GM12864 (cell line): ENCODE data around the gene ZNF516.

ENCODE experiments used
- DNase-seq: peaks from one replicate; pipeline ENCODE4 v3.0.0-alpha.2; 2011; ENCODE audit warnings: low read depth
- H3K4me3 ChIP-seq: 2 replicates; pipeline ENCODE4 v1.5.1; 2011; ENCODE audit warnings: mild to moderate bottlenecking, low read depth, low read length, control low read depth
- CTCF ChIP-seq: IDR thresholded peaks from 2 replicates; pipeline ENCODE4 v1.5.1; 2011; ENCODE audit warnings: low read depth, mild to moderate bottlenecking, moderate library complexity, low read length, control low read depth, inconsistent platforms; ENCODE audit errors: missing control alignments

ZNF516 gene

GRCh38 chr18:76379226-76380126 lies 115.6 kb downstream of the ZNF516 start:
- no peak overlapping the region for H3K4me3 ChIP-seq
- no peak for DNase-seq
- no peak for TF ChIP-seq CTCF

- no peak overlapping the region for H3K4me3 ChIP-seq
- no peak for DNase-seq
- no peak for TF ChIP-seq CTCF
These were observed 116.4 kb downstream of the ZNF516 start for GRCh38 chr18:76378526-76379215.

- no peak for DNase-seq
- TF ChIP-seq CTCF: no peak
These were observed 117.7 kb downstream of the ZNF516 start for GRCh38 chr18:76377359-76377756.

DNA sequence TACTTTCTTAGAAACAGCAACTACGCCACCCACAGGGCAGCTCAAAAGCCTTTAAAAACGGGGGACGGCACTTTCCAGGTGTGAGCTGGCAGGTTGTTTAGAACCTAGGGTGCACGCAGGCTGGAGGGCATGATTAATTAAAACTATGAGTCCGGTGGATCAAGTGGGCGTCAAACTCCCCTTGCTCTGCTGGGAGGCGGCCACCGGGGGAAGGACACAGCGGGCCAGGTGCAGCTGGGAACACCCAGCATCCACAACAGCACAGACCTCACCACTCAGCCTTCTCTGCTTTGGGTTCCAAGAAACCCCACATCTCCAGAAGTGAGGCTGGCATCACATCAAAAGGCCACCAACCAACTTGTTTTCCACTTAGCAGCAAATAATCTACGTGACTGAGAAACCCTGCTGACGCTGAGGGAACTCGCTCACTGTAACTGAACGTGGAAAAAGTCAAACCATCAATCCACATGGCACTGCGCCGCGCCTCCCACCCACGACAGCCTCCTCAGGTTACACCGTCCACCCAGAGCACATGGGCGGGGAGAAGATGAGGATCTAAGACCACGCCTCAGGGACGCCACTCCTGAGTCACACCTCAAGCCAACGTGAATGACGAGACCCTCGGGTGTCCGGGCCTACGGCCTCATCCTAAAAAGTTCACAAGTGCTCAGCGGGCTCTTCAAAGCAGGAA lies 118.2 kb downstream of the ZNF516 start:
- no peak for DNase-seq
- no peak for TF ChIP-seq CTCF
- no peak overlapping the region for H3K4me3 ChIP-seq

More at GRCh38 chr18:76377359-76377756, 117.7 kb downstream of the ZNF516 start:
- no peak overlapping the region for H3K4me3 ChIP-seq

DNA sequence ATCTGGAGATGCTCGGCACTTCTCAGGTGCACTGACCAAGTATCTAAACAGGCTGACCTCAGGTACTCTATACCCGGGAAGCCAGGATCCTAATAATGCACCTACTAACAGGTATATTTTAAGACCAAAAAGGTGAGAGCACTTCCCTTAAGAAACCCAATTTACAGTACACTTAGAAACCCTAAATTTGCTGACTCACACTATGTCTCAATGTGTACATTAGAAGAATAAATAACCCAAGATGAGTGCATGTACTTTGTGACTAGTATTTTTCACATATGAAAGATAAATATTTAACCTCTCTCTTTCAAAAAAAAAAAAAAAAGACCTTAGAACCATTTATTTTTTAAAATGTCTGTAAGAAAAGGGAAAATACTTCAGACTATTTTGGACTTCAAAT lies 118.8 kb downstream of the ZNF516 start:
- H3K4me3 ChIP-seq: no peak overlapping the region
- no peak for TF ChIP-seq CTCF
- DNase-seq: no peak

GRCh38 chr18:76374330-76375281 lies 120.4 kb downstream of the ZNF516 start:
- DNase-seq: no peak
- H3K4me3 ChIP-seq: no peak overlapping the region

More at GRCh38 chr18:76374330-76375281, 120.4 kb downstream of the ZNF516 start:
- TF ChIP-seq CTCF: no peak
